SK-N-MC (cell line): ENCODE results near the gene CMSS1.

Experiments
- DNase-seq: peaks from one replicate; pipeline ENCODE4 v3.0.0-alpha.2; 2011; ENCODE audit warnings: low read depth, low spot score
- H3K27ac ChIP-seq: fragments of 200-600 bp; sonication (generic); 2 replicates; pipeline ENCODE4 v1.5.1; 2016; ENCODE audit warnings: mixed run types
- H3K36me3 ChIP-seq: fragments of 200-600 bp; sonication (generic); 2 replicates; pipeline ENCODE4 v1.6.1; 2017; ENCODE audit warnings: antibody characterized with exemption, low read length, mixed read lengths; ENCODE audit not compliant: insufficient read depth
- H3K4me3 ChIP-seq: fragments of 200-600 bp; sonication (generic); 2 replicates; pipeline ENCODE4 v1.5.1; 2016
- H3K9ac ChIP-seq: fragments of 200-600 bp; sonication (generic); 2 replicates; pipeline ENCODE4 v1.8.0; 2017; ENCODE audit warnings: mixed run types, mixed read lengths; ENCODE audit not compliant: insufficient read length
- H3K9me3 ChIP-seq: fragments of 200-600 bp; sonication (generic); 2 replicates; pipeline ENCODE4 v1.6.1; 2017; ENCODE audit warnings: low read depth, mild to moderate bottlenecking, antibody characterized with exemption, low read length, moderate library complexity, mixed read lengths
- EZH2 ChIP-seq: fragments of 200-600 bp; sonication (generic); IDR thresholded peaks from one replicate; pipeline ENCODE4 v1.6.1; 2017; ENCODE audit warnings: antibody characterized with exemption
- FOXP2 ChIP-seq: optimal IDR thresholded peaks from 2 replicates; pipeline ENCODE3; 2011; ENCODE audit warnings: mild to moderate bottlenecking, moderate library complexity; ENCODE audit not compliant: insufficient read depth; ENCODE audit errors: extremely low read length, control extremely low read depth
- POLR2AphosphoS5 ChIP-seq: IDR thresholded peaks from 2 replicates; pipeline ENCODE4 v1.6.1; 2012; ENCODE audit warnings: mild to moderate bottlenecking, low read depth, low read length, borderline replicate concordance

CMSS1 gene

DNA sequence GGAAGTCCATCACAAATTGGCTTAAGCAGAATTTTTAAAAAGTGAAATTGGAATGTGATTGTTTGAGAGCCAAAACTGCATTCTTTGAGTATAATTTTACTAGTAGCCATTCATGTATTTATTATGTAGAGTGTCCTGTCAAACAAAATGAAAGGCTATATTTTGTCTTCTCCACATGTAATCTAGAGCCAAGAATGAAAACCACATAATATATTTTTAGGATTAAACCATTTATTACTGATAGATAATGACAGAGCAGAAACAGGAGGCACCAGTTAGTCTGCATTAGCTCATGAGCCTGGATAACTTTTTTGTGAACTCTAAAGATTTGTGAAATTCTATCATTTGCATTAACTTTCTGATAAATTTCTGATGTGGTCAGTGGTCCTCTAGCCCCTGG is 166.5 kb downstream of the CMSS1 start:
- H3K27ac ChIP-seq = no peak overlapping the region
- no peaks in the 10 kb centered on the region for H3K36me3 ChIP-seq
- no peak overlapping the region for H3K9ac ChIP-seq
- no peak for DNase-seq
- TF ChIP-seq FOXP2 = no peak
- TF ChIP-seq EZH2 = no peak
- no peak for TF ChIP-seq POLR2AphosphoS5
- no peak overlapping the region for H3K4me3 ChIP-seq
- H3K9me3 ChIP-seq = no peaks in the 10 kb centered on the region

DNA sequence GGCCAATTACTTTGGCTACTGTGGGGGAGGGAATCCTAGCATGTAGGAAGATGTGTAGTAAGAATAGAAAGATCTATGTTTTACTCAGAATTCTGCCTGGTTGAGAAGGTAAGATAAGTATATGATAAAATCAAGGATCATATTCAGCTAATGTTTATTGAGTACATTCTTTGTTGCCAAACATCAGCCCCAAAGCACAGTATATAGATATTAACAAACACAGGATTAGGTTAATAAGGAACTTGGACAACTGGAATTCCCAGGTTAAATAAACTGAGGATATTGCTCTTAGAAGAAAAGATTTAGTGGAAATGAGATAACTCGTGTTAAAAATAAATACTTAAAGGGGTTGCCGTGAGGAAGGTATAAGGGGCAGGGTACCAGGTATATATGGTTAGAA is 167.0 kb downstream of the CMSS1 start:
- no peak for TF ChIP-seq FOXP2
- no peak for TF ChIP-seq EZH2
- no peak for TF ChIP-seq POLR2AphosphoS5
- Histone ChIP-seq H3K36me3 (no peaks in the 10 kb centered on the region), H3K27ac (no peak overlapping the region)

DNA sequence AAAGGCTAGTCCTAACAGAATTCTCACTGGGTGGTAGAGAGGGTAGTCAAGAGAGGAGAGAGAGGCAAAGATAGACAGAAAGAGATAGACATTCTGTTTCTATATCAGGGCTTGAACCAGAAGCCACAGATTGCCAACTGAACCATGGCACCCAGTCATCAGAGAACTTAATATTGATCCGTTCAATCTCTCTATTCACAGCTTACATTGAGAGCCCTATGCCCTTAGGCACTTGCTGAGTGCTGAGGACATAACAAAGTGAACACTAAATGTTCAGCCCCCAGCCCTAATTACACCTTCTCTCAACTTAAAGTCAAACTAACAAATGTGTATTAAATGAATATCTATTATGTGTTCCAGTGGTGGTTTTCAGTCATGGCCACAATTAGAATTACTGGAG is 172.5 kb downstream of the CMSS1 start:
- TF ChIP-seq FOXP2 (no peak), POLR2AphosphoS5 (no peak), EZH2 (no peak)
- Histone ChIP-seq H3K9me3 (no peaks in the 10 kb centered on the region), H3K4me3 (no peak overlapping the region), H3K27ac (no peak overlapping the region), H3K36me3 (no peaks in the 10 kb centered on the region), H3K9ac (no peak overlapping the region)
- no peak for DNase-seq

More for the DNA sequence above, 167.0 kb downstream of the CMSS1 start:
- H3K9ac ChIP-seq = no peak overlapping the region
- H3K4me3 ChIP-seq = no peak overlapping the region
- DNase-seq = no peak
- H3K9me3 ChIP-seq = no peaks in the 10 kb centered on the region

DNA sequence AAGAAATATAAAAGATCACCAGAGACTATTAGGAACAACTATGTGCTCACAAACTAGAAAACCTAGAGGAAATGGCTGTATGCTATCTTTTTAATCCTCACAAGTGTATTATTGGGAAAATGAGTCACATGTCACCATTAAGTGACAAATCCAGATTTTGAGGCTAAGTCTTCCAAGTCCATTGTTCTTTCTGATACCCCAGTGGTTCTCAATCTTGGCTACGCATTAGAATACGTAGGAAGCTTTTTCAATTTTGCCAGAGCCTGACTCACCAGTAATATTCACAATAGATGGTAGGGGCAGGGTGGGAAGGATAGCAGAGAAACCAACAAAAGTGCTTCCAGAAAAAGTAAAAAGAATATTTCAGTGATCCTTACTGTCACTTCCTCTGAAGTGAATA is 179.6 kb downstream of the CMSS1 start:
- Histone ChIP-seq H3K9me3 (no peaks in the 10 kb centered on the region), H3K9ac (no peak overlapping the region), H3K27ac (no peak overlapping the region), H3K4me3 (no peak overlapping the region), H3K36me3 (no peaks in the 10 kb centered on the region)
- DNase-seq = no peak
- no peak for TF ChIP-seq EZH2
- no peak for TF ChIP-seq POLR2AphosphoS5
- no peak for TF ChIP-seq FOXP2

DNA sequence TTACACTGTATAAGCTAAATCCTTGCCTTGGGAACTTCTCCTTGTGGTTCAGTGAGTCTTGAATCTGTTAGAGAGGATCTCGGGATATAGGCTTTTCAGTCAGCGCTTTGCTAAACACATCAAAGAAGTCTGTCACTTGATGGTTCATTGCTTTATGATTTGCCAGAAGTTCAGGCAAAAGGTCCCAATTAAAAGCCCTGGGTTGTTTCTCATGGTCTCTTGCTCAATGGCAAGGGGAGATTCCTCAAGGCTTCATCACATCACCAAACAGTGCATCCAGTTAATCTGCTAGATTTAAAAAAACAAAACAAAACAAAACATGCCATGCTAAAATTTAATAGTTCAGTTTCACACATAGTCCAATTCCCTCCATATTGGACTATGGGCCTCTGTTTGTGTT is 181.9 kb downstream of the CMSS1 start:
- Histone ChIP-seq H3K36me3 (no peaks in the 10 kb centered on the region), H3K9me3 (no peaks in the 10 kb centered on the region), H3K27ac (no peak overlapping the region), H3K4me3 (no peak overlapping the region), H3K9ac (no peak overlapping the region)
- DNase-seq = no peak
- TF ChIP-seq EZH2 (no peak), FOXP2 (no peak), POLR2AphosphoS5 (no peak)

DNA sequence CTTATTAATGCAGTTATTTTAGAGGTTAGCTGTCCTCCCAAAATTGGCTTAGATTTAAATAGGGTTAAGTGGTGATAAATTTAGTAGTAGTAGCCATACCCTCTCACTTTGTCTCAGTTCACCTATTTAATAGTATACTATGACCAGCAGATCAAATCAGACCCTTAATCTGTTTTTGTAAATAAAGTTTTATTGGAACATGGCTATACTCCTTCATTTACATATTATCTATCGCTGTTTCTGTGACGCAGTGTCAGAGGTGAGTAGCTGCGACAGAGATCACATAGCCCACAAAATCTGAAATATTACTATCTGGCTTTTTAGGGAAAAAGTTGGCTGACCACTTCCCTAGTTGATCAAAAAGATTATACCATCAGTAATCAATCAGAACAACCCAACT is 183.4 kb downstream of the CMSS1 start:
- no peak for DNase-seq
- H3K9me3 ChIP-seq = no peaks in the 10 kb centered on the region
- H3K27ac ChIP-seq = no peak overlapping the region
- TF ChIP-seq FOXP2 = no peak
- no peak for TF ChIP-seq POLR2AphosphoS5
- H3K9ac ChIP-seq = no peak overlapping the region
- no peak overlapping the region for H3K4me3 ChIP-seq
- H3K36me3 ChIP-seq = no peaks in the 10 kb centered on the region

DNA sequence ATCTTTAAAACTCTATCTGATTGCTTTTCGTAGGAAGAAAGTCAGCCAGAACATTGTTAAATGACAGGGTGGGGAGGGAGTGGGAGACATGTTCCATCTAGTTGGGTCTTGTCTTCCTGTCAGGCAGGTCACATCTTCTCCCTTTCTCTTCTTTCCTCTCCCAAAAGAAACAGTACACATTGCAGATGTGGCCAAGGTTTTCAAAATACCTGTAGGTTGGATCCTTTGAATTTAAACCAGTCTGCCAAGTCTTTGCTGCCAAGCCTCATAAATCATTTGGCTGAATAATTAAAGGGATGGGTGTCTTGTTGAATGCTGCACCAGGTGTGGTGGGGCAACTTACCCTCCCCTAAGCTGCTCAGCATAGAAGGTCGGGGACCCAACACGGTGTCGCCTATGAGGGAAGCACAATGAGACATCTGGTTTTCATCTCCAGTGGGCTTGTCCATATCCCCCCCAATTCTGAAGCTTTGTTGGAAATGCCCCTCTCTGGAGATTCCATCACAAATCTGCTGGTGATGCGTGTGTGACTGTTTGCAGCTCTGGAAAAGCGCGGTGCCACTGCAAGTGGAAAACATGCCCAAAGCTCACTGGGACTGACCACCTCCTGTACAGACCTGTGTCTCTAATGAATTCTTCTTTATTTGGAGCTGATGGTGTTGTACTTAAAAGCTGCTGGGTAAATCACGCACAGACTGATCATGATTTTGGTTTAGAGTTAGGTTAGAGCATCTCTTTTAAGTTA is 184.0 kb downstream of the CMSS1 start:
- DNase-seq = no peak
- TF ChIP-seq FOXP2 (no peak), POLR2AphosphoS5 (no peak), EZH2 (no peak)
- Histone ChIP-seq H3K9ac (no peak overlapping the region), H3K4me3 (no peak overlapping the region), H3K36me3 (no peaks in the 10 kb centered on the region), H3K9me3 (no peaks in the 10 kb centered on the region), H3K27ac (no peak overlapping the region)

DNA sequence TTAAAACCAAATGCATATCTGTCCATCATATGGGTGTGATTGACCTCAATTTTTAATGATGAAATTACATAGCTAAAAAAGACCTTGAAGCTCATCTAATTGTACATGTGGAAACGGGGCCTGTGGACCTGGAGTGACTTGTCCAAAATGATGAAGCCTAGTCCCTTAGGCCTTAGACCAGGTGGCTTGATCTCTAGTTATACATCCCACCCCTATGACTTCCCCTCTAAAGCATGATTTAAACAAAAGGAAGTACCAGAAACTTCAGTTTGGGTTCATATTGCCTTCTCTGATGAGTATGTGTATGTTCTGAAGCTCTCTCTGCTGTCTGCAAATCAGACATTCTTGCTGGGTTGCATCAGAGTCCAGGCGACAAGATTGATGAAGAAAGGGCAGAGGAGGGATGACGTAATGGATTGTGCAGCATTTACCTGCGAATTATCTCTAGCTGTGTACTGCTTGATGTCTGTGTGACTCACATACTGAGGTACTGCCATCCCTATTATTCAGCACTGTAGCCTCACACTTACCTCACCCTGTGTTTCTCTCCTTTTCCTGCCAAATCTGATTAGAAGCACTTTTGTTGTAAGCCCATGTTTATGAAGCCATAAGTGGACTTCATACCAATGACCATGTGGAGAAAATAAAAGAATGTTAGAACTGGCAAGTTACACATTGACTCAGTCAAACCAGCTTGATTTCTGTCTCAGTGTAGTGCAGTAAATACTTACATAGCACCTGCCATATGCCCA is 185.1 kb downstream of the CMSS1 start:
- Histone ChIP-seq H3K4me3 (no peak overlapping the region), H3K36me3 (no peaks in the 10 kb centered on the region), H3K9ac (no peak overlapping the region), H3K9me3 (no peaks in the 10 kb centered on the region), H3K27ac (no peak overlapping the region)
- TF ChIP-seq EZH2 = no peak
- TF ChIP-seq POLR2AphosphoS5 = no peak
- TF ChIP-seq FOXP2 = no peak
- no peak for DNase-seq
